GM19239 (cell line): ENCODE measurements around the gene C2CD2.
A peak's percentile ranks its signal among the peaks of the same experiment; 100 is the strongest.

Experiments
- DNase-seq: peaks from one replicate; pipeline ENCODE4 v3.0.0; 2011; ENCODE audit warnings: low spot score; ENCODE audit not compliant: insufficient read length
- FAIRE-seq: peaks from 2 replicates; lab custom pipeline; 2011; peaks lifted over from hg19 to GRCh38; lab: Jason Lieb, UNC

The C2CD2 gene

GRCh38 chr21:41873426-41873825 lies 80.4 kb downstream of the C2CD2 start:
- DNase-seq (no peak), FAIRE-seq (peak; percentile 53)

GRCh38 chr21:41873005-41873404 lies 80.8 kb downstream of the C2CD2 start:
- no peak for FAIRE-seq
- DNase-seq = no peak

- DNase-seq = no peak
Measured at GRCh38 chr21:41871293-41872030, 82.4 kb downstream of the C2CD2 start.

GRCh38 chr21:41869771-41870170 lies 84.0 kb downstream of the C2CD2 start:
- no peak for DNase-seq
- no peak for FAIRE-seq

More at GRCh38 chr21:41871293-41872030, 82.4 kb downstream of the C2CD2 start:
- no peak for FAIRE-seq

GRCh38 chr21:41868062-41868710 lies 85.6 kb downstream of the C2CD2 start:
- DNase-seq (peak; percentile 56), FAIRE-seq (peak; percentile 91)

GRCh38 chr21:41867313-41867712 lies 86.5 kb downstream of the C2CD2 start:
- DNase-seq (no peak), FAIRE-seq (no peak)

GRCh38 chr21:41866274-41866809 lies 87.5 kb downstream of the C2CD2 start:
- DNase-seq (no peak), FAIRE-seq (no peak)

GRCh38 chr21:41865002-41865777 lies 88.6 kb downstream of the C2CD2 start:
- peak; percentile 43 for DNase-seq
- peak; percentile 92 for FAIRE-seq

GRCh38 chr21:41864311-41865001 lies 89.4 kb downstream of the C2CD2 start:
- DNase-seq (no peak), FAIRE-seq (peak; percentile 42)

GRCh38 chr21:41863439-41863740 lies 90.4 kb downstream of the C2CD2 start:
- FAIRE-seq (no peak), DNase-seq (no peak)

- no peak for FAIRE-seq
- no peak for DNase-seq
Measured at GRCh38 chr21:41861987-41862386, 91.8 kb downstream of the C2CD2 start.

- no peak for FAIRE-seq
- no peak for DNase-seq
Measured at GRCh38 chr21:41861255-41861654, 92.6 kb downstream of the C2CD2 start.

- FAIRE-seq (no peak), DNase-seq (no peak)
Measured at GRCh38 chr21:41859297-41859980, 94.4 kb downstream of the C2CD2 start.

- FAIRE-seq = no peak
- DNase-seq = no peak
Measured at GRCh38 chr21:41858466-41859296, 95.1 kb downstream of the C2CD2 start.

- FAIRE-seq (no peak), DNase-seq (no peak)
Measured at GRCh38 chr21:41857771-41858300, 96.0 kb downstream of the C2CD2 start.

GRCh38 chr21:41856572-41856971 lies 97.2 kb downstream of the C2CD2 start:
- DNase-seq = no peak
- FAIRE-seq = peak; percentile 8

- FAIRE-seq (no peak), DNase-seq (no peak)
Measured at GRCh38 chr21:41854426-41854995, 99.3 kb downstream of the C2CD2 start.

GRCh38 chr21:41852929-41853320 lies 100.9 kb downstream of the C2CD2 start:
- FAIRE-seq (no peak), DNase-seq (no peak)
